GM12865 (cell line): ENCODE data around the gene CBFA2T3.

Experiments
- DNase-seq: peaks from one replicate; pipeline ENCODE4 v3.0.0; 2010; ENCODE audit warnings: low read depth
- H3K4me3 ChIP-seq: 2 replicates; pipeline ENCODE4 v1.5.1; 2011; ENCODE audit warnings: mild to moderate bottlenecking, low read depth, low read length, control low read depth
- CTCF ChIP-seq: IDR thresholded peaks from 2 replicates; pipeline ENCODE4 v1.5.1; 2011; ENCODE audit warnings: low read length, control low read depth, low read depth, inconsistent platforms; ENCODE audit not compliant: insufficient read depth; ENCODE audit errors: missing control alignments

Gene CBFA2T3

GRCh38 chr16:88879788-88880055, 97.3 kb downstream of the CBFA2T3 start:
- DNase-seq, result no peak
- no peak for TF ChIP-seq CTCF
- no peak overlapping the region for H3K4me3 ChIP-seq

GRCh38 chr16:88878967-88879787, 97.8 kb downstream of the CBFA2T3 start:
- no peak for DNase-seq
- no peak overlapping the region for H3K4me3 ChIP-seq
- TF ChIP-seq CTCF, result no peak

GRCh38 chr16:88878356-88878755, 98.7 kb downstream of the CBFA2T3 start:
- no peak for DNase-seq
- no peak for TF ChIP-seq CTCF
- H3K4me3 ChIP-seq, result no peak overlapping the region

- no peak overlapping the region for H3K4me3 ChIP-seq
- no peak for DNase-seq
- no peak for TF ChIP-seq CTCF
These were observed 99.3 kb downstream of the CBFA2T3 start for GRCh38 chr16:88877564-88878289.

GRCh38 chr16:88876942-88877526, 100.0 kb downstream of the CBFA2T3 start:
- TF ChIP-seq CTCF, result no peak
- H3K4me3 ChIP-seq, result no peak overlapping the region
- no peak for DNase-seq

GRCh38 chr16:88875703-88876234, 101.2 kb downstream of the CBFA2T3 start:
- no peak overlapping the region for H3K4me3 ChIP-seq
- DNase-seq, result no peak
- no peak for TF ChIP-seq CTCF
